Tibial nerve (tissue), 4 donors: Measurements from ENCODE around the gene BBS4. TPM values are rescaled to one million over a fixed set of nuclear protein-coding genes. Genes with fewer than 3 reads are reported as not detected.
"Not testable (repeated sequence)": the region's sequence is repeated elsewhere in the genome, so short reads cannot be mapped to it uniquely, and the experiment has no call there.

Source experiments
- DNase-seq, 2 donors: peaks; one replicate each; pipeline ENCODE4 v3.0.0-alpha.2; 2019; ENCODE audit warnings: low spot score in 2 of 2
- H3K27ac ChIP-seq, 4 donors: fragments of 200-600 bp; sonication (generic) in 3 of 4; one replicate each; pipeline ENCODE4 v1.5.1; 2017 to 2019; ENCODE audit warnings: mild to moderate bottlenecking in 1 of 4
- H3K27me3 ChIP-seq, 2 donors: fragments of 200-600 bp; sonication (generic) in 1 of 2; one replicate each; pipeline versions ENCODE4 v1.5.1 to v1.6.0; 2017 to 2019
- H3K36me3 ChIP-seq, 3 donors: fragments of 200-600 bp; sonication (generic); one replicate each; pipeline ENCODE4 v1.5.1; 2018 to 2019
- H3K4me1 ChIP-seq, 4 donors: fragments of 200-600 bp; sonication (generic) in 3 of 4; one replicate each; pipeline ENCODE4 v1.5.1; 2017 to 2019
- H3K4me3 ChIP-seq, 4 donors: fragments of 200-600 bp; sonication (generic) in 3 of 4; one replicate each; pipeline ENCODE4 v1.5.1; 2017 to 2019; ENCODE audit warnings: mild to moderate bottlenecking in 1 of 4, moderate library complexity in 1 of 4
- H3K9me3 ChIP-seq, 4 donors: fragments of 200-600 bp; sonication (generic) in 3 of 4; one replicate each; pipeline ENCODE4 v1.5.1; 2017 to 2019
- EP300 ChIP-seq, 2 donors: sonication (generic); formaldehyde crosslinking; IDR thresholded peaks; one replicate each; pipeline ENCODE4 v1.6.1; 2017; ENCODE audit warnings: antibody characterized with exemption in 2 of 2, mild to moderate bottlenecking in 1 of 2
- POLR2A ChIP-seq, 2 donors: fragments of 450-650 bp; IDR thresholded peaks; one replicate each; pipeline ENCODE4 v1.6.1; 2017; ENCODE audit warnings: antibody characterized with exemption in 2 of 2, mild to moderate bottlenecking in 2 of 2, moderate library complexity in 2 of 2
- WGBS, 2 donors: methylation state at CpG; one replicate each; pipeline ENCODE4 v1.1.5; 2018; 5-methylcytosine and 5-hydroxymethylcytosine counted together
- total RNA-seq, 4 donors: library from RNA; depleted of rRNA; stranded (reverse); fragments of >200 nt; gene quantifications; one replicate each; pipeline ENCODE4 v1.1.0, GENCODE V29; 2016
- TF ChIP-seq, protein P1 (sequence below), 5 experiments: fragments of 200-600 bp in 3 of 5; fragments of 450-650 bp in 2 of 5; sonication (generic) in 3 of 5; IDR thresholded peaks; one replicate each; pipeline ENCODE4 v1.5.1; 2016 to 2019; ENCODE audit warnings: antibody characterized with exemption in 5 of 5, mild to moderate bottlenecking in 3 of 5, moderate library complexity in 2 of 5

Gene BBS4
- total RNA-seq, 4 donors from 2014 or later: 28.4 to 63.3 (median 38.7) TPM

DNA sequence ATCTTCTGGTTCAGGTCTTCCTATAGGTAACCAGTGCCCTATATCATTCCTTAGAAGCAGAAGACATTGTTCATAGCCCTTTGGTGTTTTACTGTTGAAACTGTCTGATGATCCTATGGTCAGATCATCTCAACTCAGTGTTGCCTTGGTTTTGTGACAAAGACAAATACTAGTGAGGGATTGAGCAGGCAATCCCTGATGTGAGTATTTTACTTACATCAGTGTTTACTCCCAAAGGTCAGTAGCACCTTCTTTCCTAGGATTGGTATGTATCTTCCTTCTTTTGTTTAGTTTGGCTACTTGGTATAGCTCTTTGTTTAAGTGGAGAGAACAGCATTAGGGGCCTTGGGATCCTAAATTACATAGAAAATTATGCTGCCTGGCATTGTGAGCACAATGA, 41.1 kb downstream of the BBS4 start:
- H3K4me1 ChIP-seq: no peaks in the 10 kb centered on the region
- peaks cover 0 to 76% (median 0%) of the 10 kb centered on the region in 3 donors for H3K36me3 ChIP-seq
- DNase-seq: no peak
- H3K27me3 ChIP-seq: no peaks in the 10 kb centered on the region
- H3K4me3 ChIP-seq: no peak overlapping the region
- no peaks in the 10 kb centered on the region for H3K9me3 ChIP-seq
- TF ChIP-seq, protein P1, sequence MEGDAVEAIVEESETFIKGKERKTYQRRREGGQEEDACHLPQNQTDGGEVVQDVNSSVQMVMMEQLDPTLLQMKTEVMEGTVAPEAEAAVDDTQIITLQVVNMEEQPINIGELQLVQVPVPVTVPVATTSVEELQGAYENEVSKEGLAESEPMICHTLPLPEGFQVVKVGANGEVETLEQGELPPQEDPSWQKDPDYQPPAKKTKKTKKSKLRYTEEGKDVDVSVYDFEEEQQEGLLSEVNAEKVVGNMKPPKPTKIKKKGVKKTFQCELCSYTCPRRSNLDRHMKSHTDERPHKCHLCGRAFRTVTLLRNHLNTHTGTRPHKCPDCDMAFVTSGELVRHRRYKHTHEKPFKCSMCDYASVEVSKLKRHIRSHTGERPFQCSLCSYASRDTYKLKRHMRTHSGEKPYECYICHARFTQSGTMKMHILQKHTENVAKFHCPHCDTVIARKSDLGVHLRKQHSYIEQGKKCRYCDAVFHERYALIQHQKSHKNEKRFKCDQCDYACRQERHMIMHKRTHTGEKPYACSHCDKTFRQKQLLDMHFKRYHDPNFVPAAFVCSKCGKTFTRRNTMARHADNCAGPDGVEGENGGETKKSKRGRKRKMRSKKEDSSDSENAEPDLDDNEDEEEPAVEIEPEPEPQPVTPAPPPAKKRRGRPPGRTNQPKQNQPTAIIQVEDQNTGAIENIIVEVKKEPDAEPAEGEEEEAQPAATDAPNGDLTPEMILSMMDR (IDR thresholded peaks at IDR 0.05): no peak
- H3K27ac ChIP-seq: no peak overlapping the region

DNA sequence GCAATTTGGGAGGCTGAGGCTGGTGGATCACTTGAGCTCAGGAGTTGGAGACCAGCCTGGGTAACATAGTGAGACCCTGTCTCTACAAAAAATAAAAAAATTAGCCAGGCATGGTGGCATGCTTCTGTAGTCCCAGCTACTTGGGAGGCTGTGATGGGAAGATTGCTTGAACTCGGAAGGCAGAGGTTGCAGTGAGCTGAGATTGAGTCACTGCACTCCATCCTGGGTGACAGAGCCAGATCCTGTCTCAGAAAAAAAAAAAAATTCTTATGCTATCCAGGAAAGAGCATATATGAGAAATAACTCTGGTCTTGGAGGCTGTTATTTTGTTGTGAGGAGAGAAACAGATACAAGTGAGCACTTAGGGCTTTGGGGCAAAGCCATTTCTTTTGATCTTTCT, 42.2 kb downstream of the BBS4 start:
- 91 to 97% methylated on average over 1 of the region's 1 CpG for WGBS, 2 donors
- peaks cover 0 to 87% (median 0%) of the 10 kb centered on the region in 3 donors for H3K36me3 ChIP-seq
- not testable (repeated sequence) for H3K4me1 ChIP-seq, H3K27ac ChIP-seq, H3K4me3 ChIP-seq, DNase-seq, H3K9me3 ChIP-seq, H3K27me3 ChIP-seq

DNA sequence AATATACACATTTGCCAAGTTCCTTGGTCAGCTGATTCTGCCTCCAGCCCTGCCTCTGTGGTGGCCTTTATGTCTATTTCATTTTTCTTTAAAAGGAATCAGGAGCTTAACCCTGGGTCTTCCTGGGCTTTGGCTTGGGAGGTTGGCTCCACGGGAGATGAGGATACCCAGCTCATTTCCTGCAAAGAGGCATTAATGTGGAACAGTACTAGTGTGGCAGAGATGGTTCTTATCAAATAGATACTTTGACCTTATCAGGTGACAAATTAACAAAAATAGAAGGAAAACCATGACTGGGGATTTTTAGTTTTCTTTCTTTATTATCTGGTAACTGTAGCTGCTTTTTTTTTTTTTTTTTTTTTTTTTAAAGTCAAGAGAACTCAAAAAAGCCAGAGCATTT, 42.8 kb downstream of the BBS4 start:
- Histone ChIP-seq H3K4me1 (no peaks in the 10 kb centered on the region), H3K27me3 (no peaks in the 10 kb centered on the region), H3K27ac (no peak overlapping the region), H3K4me3 (no peak overlapping the region), H3K36me3 (peaks cover 0 to 90% (median 0%) of the 10 kb centered on the region in 3 donors), H3K9me3 (no peaks in the 10 kb centered on the region)
- no peak for DNase-seq
- WGBS, 2 donors: 84 to 100% methylated on average over 1 of the region's 1 CpG
- TF ChIP-seq EP300 (IDR thresholded peaks at IDR 0.05) (no peak), POLR2A (IDR thresholded peaks at IDR 0.05) (no peak)
- TF ChIP-seq, protein P1 (IDR thresholded peaks at IDR 0.05): no peak

DNA sequence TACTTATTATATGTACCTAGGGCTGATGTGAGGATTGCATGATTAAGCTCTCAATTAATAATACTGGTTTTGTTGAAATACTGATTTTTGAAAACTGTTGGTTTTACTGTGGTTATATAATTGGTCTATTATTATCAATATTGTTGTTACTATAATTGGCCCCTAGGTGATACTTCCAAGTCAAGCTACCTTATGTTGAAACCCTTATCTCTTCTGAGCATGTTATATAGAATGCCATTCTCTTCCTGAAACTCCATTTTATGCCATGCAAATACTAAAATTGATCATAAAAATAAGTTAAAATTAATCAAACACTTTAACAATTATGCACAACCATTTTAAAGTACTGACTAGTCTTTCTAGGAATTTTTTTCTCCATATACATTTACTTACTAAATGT, 46.1 kb downstream of the BBS4 start:
- H3K4me1 ChIP-seq: no peaks in the 10 kb centered on the region
- no peak overlapping the region for H3K4me3 ChIP-seq
- H3K27me3 ChIP-seq: no peaks in the 10 kb centered on the region
- TF ChIP-seq POLR2A (IDR thresholded peaks at IDR 0.05) (no peak), EP300 (IDR thresholded peaks at IDR 0.05) (no peak)
- TF ChIP-seq, protein P1 (IDR thresholded peaks at IDR 0.05): no peak
- H3K9me3 ChIP-seq: no peaks in the 10 kb centered on the region
- H3K27ac ChIP-seq: no peak overlapping the region
- no peak for DNase-seq
- H3K36me3 ChIP-seq: peaks cover 0 to 94% (median 0%) of the 10 kb centered on the region in 3 donors

DNA sequence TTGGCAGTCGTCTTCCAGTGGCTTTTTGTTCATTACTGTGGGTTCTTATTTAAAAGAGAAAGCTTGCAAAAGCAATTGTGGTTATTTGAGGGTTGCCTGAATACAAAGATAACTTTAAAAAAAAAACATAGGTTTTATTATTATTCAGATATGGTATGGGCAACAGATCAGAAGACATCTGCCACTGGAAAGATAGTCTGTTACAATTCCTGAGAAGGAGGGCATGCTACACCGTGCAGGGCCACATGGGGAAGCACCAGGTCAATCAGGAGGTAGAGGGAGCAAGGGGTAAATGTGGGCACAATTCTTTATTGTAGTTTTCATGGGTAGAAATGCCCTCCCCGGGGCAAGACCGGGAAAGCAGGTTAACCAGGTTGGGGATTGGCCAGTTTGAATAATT, 46.5 kb downstream of the BBS4 start:
- Histone ChIP-seq H3K27ac (no peak overlapping the region), H3K27me3 (no peaks in the 10 kb centered on the region), H3K9me3 (no peaks in the 10 kb centered on the region), H3K36me3 (peaks cover 0 to 94% (median 2%) of the 10 kb centered on the region in 3 donors), H3K4me3 (no peak overlapping the region), H3K4me1 (no peaks in the 10 kb centered on the region)
- TF ChIP-seq POLR2A (IDR thresholded peaks at IDR 0.05) (no peak), EP300 (IDR thresholded peaks at IDR 0.05) (no peak)
- 84 to 91% methylated on average over 4 of the region's 4 CpGs for WGBS, 2 donors
- no peak for DNase-seq

DNA sequence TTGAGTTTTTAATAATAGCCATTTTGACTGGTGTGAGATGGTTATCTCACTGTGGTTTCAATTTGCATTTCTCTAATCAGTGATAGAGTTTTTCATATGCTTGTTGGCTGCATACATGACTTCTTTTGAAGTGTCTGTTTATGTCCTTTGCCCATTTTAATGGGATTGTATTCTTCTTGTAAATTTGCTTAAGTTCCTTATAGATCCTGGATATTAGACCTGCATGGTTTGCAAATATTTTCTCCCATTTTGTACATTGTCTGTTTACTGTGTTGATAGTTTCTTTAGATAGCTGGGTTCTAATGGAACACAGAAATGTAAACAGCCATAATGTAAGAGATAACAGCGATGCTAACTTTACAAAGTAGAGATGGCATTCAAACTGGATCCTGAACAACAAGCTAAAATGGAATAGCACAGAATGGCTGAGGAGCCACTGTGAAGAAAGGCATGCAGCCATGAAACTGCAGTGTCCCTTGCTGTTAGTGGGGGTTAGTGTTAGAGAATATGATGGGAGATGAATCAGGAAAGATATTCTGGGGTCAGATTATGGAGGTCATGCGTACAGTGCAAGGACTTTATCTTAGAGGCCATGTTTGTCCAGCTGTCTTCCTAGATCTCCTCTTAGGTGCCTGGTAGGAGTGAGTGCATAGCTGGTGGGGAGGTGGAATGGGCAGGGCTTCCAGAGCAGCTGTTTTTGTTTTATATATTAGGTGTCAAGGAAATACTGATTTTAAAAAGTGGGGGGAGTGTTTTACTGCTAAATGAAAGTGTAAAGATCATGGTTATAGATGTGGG, 48.1 kb downstream of the BBS4 start:
- no peak overlapping the region for H3K4me3 ChIP-seq
- peaks cover 0 to 96% (median 6%) of the 10 kb centered on the region in 3 donors for H3K36me3 ChIP-seq

More for the DNA sequence above, 48.1 kb downstream of the BBS4 start:
- no peaks in the 10 kb centered on the region for H3K4me1 ChIP-seq
- 91 to 99% methylated on average over 2 of the region's 2 CpGs for WGBS, 2 donors
- DNase-seq: no peak
- TF ChIP-seq EP300 (IDR thresholded peaks at IDR 0.05) (no peak), POLR2A (IDR thresholded peaks at IDR 0.05) (no peak)
- TF ChIP-seq, protein P1 (IDR thresholded peaks at IDR 0.05): no peak
- H3K27me3 ChIP-seq: no peaks in the 10 kb centered on the region
- no peak overlapping the region for H3K27ac ChIP-seq
- no peaks in the 10 kb centered on the region for H3K9me3 ChIP-seq
